Measurements from ENCODE around the gene MYO9B. TPM values are rescaled to one million over a fixed set of nuclear protein-coding genes. Genes with fewer than 3 reads are reported as not detected.
"Not testable (repeated sequence)": the region's sequence is repeated elsewhere in the genome, so short reads cannot be mapped to it uniquely, and the experiment has no call there.

Gene MYO9B
- total RNA-seq, 1 experiment from 2014 or later = 68.3 TPM

- Histone ChIP-seq H3K4me2 (ENCODE audit: low read length) (no peak overlapping the region), H3K9ac (ENCODE audit: low read length) (no peak overlapping the region), H3K36me3 (ENCODE audit: low read depth, low read length) (peaks cover 25% of the 10 kb centered on the region), H3F3A (ENCODE audit: low read length, unreplicated experiment) (no peaks in the 10 kb centered on the region), H4K20me1 (ENCODE audit: low read length) (no peaks in the 10 kb centered on the region), H2AFZ (ENCODE audit: low read length) (no peak overlapping the region), H3K4me3 (ENCODE audit: low read length) (no peak overlapping the region), H3K27ac (ENCODE audit: low read length) (no peak overlapping the region), H3K79me2 (ENCODE audit: low read length) (no peaks in the 10 kb centered on the region), H3K27me3 (ENCODE audit: low read length) (no peaks in the 10 kb centered on the region), H3K4me1 (ENCODE audit: insufficient read depth, low read length) (no peaks in the 10 kb centered on the region), H3K9me2 (replicated peaks; ENCODE audit: low read length) (no peaks in the 10 kb centered on the region), H3K9me3 (ENCODE audit: low read length) (no peaks in the 10 kb centered on the region)
- ATAC-seq (no peak), DNase-seq (no peak)
- ChIA-PET CTCF (no interaction called here), POLR2A (ENCODE audit: unreplicated experiment) (no interaction called here)
- intact Hi-C loops (cut with micrococcal nuclease) = no loop called here
- TF ChIP-seq EZH2 (IDR thresholded peaks at IDR 0.05; ENCODE audit: low read length, unreplicated experiment) (no peak), EZH2phosphoT487 (IDR thresholded peaks at IDR 0.05; ENCODE audit: borderline replicate concordance, low read length) (no peak), CTCF (conservative IDR thresholded peaks at IDR 0.05; ENCODE audit: low read depth, low read length) (no peak)
- BruUV-seq (replicated peaks) = no TSS peak
These were observed 84.2 kb downstream of the MYO9B start for GRCh38 chr19:17159466-17160393.

- H4K20me1 ChIP-seq (ENCODE audit: low read length) = no peaks in the 10 kb centered on the region
- H3K79me2 ChIP-seq (ENCODE audit: low read length) = no peaks in the 10 kb centered on the region
- no peak overlapping the region for H3K4me3 ChIP-seq (ENCODE audit: low read length)
- peaks cover 29% of the 10 kb centered on the region for H3K36me3 ChIP-seq (ENCODE audit: low read depth, low read length)
- ChIA-PET CTCF (no interaction called here), POLR2A (ENCODE audit: unreplicated experiment) (no interaction called here)
- BruUV-seq (replicated peaks) = no TSS peak
- no peak overlapping the region for H2AFZ ChIP-seq (ENCODE audit: low read length)
- no peak overlapping the region for H3K9ac ChIP-seq (ENCODE audit: low read length)
- ATAC-seq (no peak), DNase-seq (no peak)
- no peaks in the 10 kb centered on the region for H3F3A ChIP-seq (ENCODE audit: low read length, unreplicated experiment)
- intact Hi-C loops (cut with micrococcal nuclease) = no loop called here
- H3K27me3 ChIP-seq (ENCODE audit: low read length) = no peaks in the 10 kb centered on the region
- no peaks in the 10 kb centered on the region for H3K9me3 ChIP-seq (ENCODE audit: low read length)
- TF ChIP-seq EZH2 (IDR thresholded peaks at IDR 0.05; ENCODE audit: low read length, unreplicated experiment) = no peak
- no peak for TF ChIP-seq CTCF (conservative IDR thresholded peaks at IDR 0.05; ENCODE audit: low read depth, low read length)
- no peak for TF ChIP-seq EZH2phosphoT487 (IDR thresholded peaks at IDR 0.05; ENCODE audit: borderline replicate concordance, low read length)
- H3K27ac ChIP-seq (ENCODE audit: low read length) = no peak overlapping the region
- H3K4me2 ChIP-seq (ENCODE audit: low read length) = no peak overlapping the region
- H3K4me1 ChIP-seq (ENCODE audit: insufficient read depth, low read length) = no peaks in the 10 kb centered on the region
- no peaks in the 10 kb centered on the region for H3K9me2 ChIP-seq (replicated peaks; ENCODE audit: low read length)
These were observed 85.3 kb downstream of the MYO9B start for GRCh38 chr19:17160908-17161307.

- H2AFZ ChIP-seq (ENCODE audit: low read length); H3K4me1 ChIP-seq (ENCODE audit: insufficient read depth, low read length); BruUV-seq (replicated peaks); H3K9ac ChIP-seq (ENCODE audit: low read length); H3K79me2 ChIP-seq (ENCODE audit: low read length); H3F3A ChIP-seq (ENCODE audit: low read length, unreplicated experiment); H3K27ac ChIP-seq (ENCODE audit: low read length); POLR2A ChIA-PET (ENCODE audit: unreplicated experiment); ATAC-seq; CTCF ChIA-PET; H3K4me3 ChIP-seq (ENCODE audit: low read length); H3K9me3 ChIP-seq (ENCODE audit: low read length); DNase-seq; intact Hi-C loops (cut with micrococcal nuclease); H3K9me2 ChIP-seq (replicated peaks; ENCODE audit: low read length); H3K27me3 ChIP-seq (ENCODE audit: low read length); H3K4me2 ChIP-seq (ENCODE audit: low read length); H4K20me1 ChIP-seq (ENCODE audit: low read length): not testable (repeated sequence)
- peaks cover 29% of the 10 kb centered on the region for H3K36me3 ChIP-seq (ENCODE audit: low read depth, low read length)
These were observed 86.6 kb downstream of the MYO9B start for GRCh38 chr19:17162131-17162530.
